Right ventricle myocardium superior (tissue), 1 donor: ENCODE measurements around the gene FAM83G. TPM values are rescaled to one million over a fixed set of nuclear protein-coding genes. Genes with fewer than 3 reads are reported as not detected.

Experiments
- ATAC-seq: fragments of 200-7000 bp; cut with Tn5 transposase; one replicate; pipeline ENCODE4 v1.9.1; 2020; ENCODE audit warnings: mild to moderate bottlenecking; ENCODE audit not compliant: poor library complexity
- DNase-seq: peaks from one replicate; pipeline ENCODE4 v3.0.0-alpha.2; 2020
- intact Hi-C: fragments of 100-400 bp; cut with DNase I; formaldehyde crosslinking; loops from one replicate; pipeline ENCODE4 v1.11.2; 2022
- total RNA-seq: library from RNA; stranded (reverse); fragmentation: NEBNext Ultra II Directional; extraction: Animal tissue kit (Norgen Biotek cat#: 25700); gene quantifications from one replicate; pipeline ENCODE4 v1.2.1, GENCODE V29; 2021
- donor health status: DM: no; HTN: yes; CAD: no; lungs with severe emphysema.

Gene FAM83G
- total RNA-seq, 1 donor from 2014 or later, result 1.9 TPM

GRCh38 chr17:19013806-19014627, 9.5 kb upstream of the FAM83G start:
- intact Hi-C loops, result no loop called here
- ATAC-seq (no peak), DNase-seq (peak; percentile 24)

- ATAC-seq, result no peak
- intact Hi-C loops, result no loop called here
Observed at GRCh38 chr17:19013226-19013625, 8.7 kb upstream of the FAM83G start.

GRCh38 chr17:19012171-19013080, 7.9 kb upstream of the FAM83G start:
- intact Hi-C loops, result no loop called here
- no peak for ATAC-seq

More at GRCh38 chr17:19013226-19013625, 8.7 kb upstream of the FAM83G start:
- peak; percentile 20 for DNase-seq

GRCh38 chr17:19011581-19011980, 7.0 kb upstream of the FAM83G start:
- ATAC-seq, result no peak
- DNase-seq, result no peak
- intact Hi-C loops, result no loop called here

More at GRCh38 chr17:19012171-19013080, 7.9 kb upstream of the FAM83G start:
- peak; percentile 35 for DNase-seq

- ATAC-seq (peak; percentile 51), DNase-seq (no peak)
- intact Hi-C loops, result no loop called here
Observed at GRCh38 chr17:19010729-19011505, 6.4 kb upstream of the FAM83G start.

GRCh38 chr17:19009970-19010369, 5.4 kb upstream of the FAM83G start:
- ATAC-seq (no peak), DNase-seq (no peak)
- intact Hi-C loops, result no loop called here

- DNase-seq (no peak), ATAC-seq (no peak)
- intact Hi-C loops, result no loop called here
Observed at GRCh38 chr17:19006698-19007097, 2.1 kb upstream of the FAM83G start.

- intact Hi-C loops, result no loop called here
- ATAC-seq (no peak), DNase-seq (no peak)
Observed at GRCh38 chr17:19005789-19006430, 1.3 kb upstream of the FAM83G start.

GRCh38 chr17:19005137-19005773, 691 bp upstream of the FAM83G start:
- intact Hi-C loops, result no loop called here

GRCh38 chr17:19003543-19004420, 782 bp downstream of the FAM83G start:
- DNase-seq, result no peak
- intact Hi-C loops, result no loop called here
- ATAC-seq, result peak; percentile 36

More at GRCh38 chr17:19005137-19005773, 691 bp upstream of the FAM83G start:
- ATAC-seq (no peak), DNase-seq (no peak)

GRCh38 chr17:19002805-19003542, 1.6 kb downstream of the FAM83G start:
- intact Hi-C loops, result no loop called here
- ATAC-seq, result no peak
- DNase-seq, result no peak

GRCh38 chr17:19001907-19002590, 2.5 kb downstream of the FAM83G start:
- no peak for DNase-seq
- intact Hi-C loops, result no loop called here
- ATAC-seq, result no peak

GRCh38 chr17:19000531-19001325, 3.8 kb downstream of the FAM83G start:
- no peak for DNase-seq
- intact Hi-C loops, result no loop called here
- ATAC-seq, result no peak

- intact Hi-C loops, result no loop called here
- no peak for DNase-seq
- ATAC-seq, result no peak
Observed at GRCh38 chr17:18999911-19000310, 4.7 kb downstream of the FAM83G start.

GRCh38 chr17:18999394-18999793, 5.2 kb downstream of the FAM83G start:
- intact Hi-C loops, result no loop called here
- DNase-seq, result no peak

More at GRCh38 chr17:18999394-18999793, 5.2 kb downstream of the FAM83G start:
- ATAC-seq, result no peak
